HCT116 (cell line): ENCODE data around the gene TEAD1. TPM values are rescaled to one million over a fixed set of nuclear protein-coding genes. Genes with fewer than 3 reads are reported as not detected.

Experiments used
- ATAC-seq: fragments of 200-7000 bp; cut with Tn5 transposase; 2 replicates; pipeline ENCODE4 v1.9.1; 2020; ENCODE audit warnings: mild to moderate bottlenecking, moderate library complexity
- BruUV-seq: library from RNA; stranded (reverse); fragments of 400-500 nt; replicated peaks from 2 replicates; lab custom pipeline; 2021; lab: Mats Ljungman, UMichigan
- CTCF ChIA-PET: fragments of 300-600 bp; sonication (Branson Sonifier 250); formaldehyde crosslinking; loops from one replicate; lab custom pipeline; 2021; ENCODE audit warnings: antibody characterized with exemption; lab: Charles Lee
- POLR2A ChIA-PET: fragments of 300-600, 350-600 bp; sonication (Branson Sonifier 250); formaldehyde crosslinking; loops from one replicate; lab custom pipeline; 2021; ENCODE audit warnings: antibody characterized with exemption; lab: Charles Lee
- RAD21 ChIA-PET, 2 experiments: fragments of 300-600 bp; sonication (Branson Sonifier 250); formaldehyde crosslinking; loops; one replicate each; lab custom pipeline; 2023; ENCODE audit warnings: low total read pairs in 2 of 2; ENCODE audit not compliant: uncharacterized antibody in 2 of 2, unreplicated experiment in 2 of 2, low non-redundant PET in 1 of 2; lab: Charles Lee
- DNase-seq: peaks from one replicate; pipeline ENCODE4 v3.0.0-alpha.2; 2010; ENCODE audit warnings: low read depth, low spot score
- H2AFZ ChIP-seq: fragments of 200-600 bp; shearing (Covaris generic), sonication (generic); 2 replicates; pipeline ENCODE4 v1.6.1; 2017; ENCODE audit warnings: low read depth, mixed run types, mixed read lengths, antibody characterized with exemption, low read length; ENCODE audit not compliant: poor library complexity, severe bottlenecking
- H3K27ac ChIP-seq: 2 replicates; pipeline ENCODE4 v1.5.1; 2012; ENCODE audit warnings: low read depth, low read length
- H3K27me3 ChIP-seq: fragments of 200-600 bp; sonication (generic); 2 replicates; pipeline ENCODE4 v1.6.1; 2016; ENCODE audit warnings: mixed run types, low read length, mixed read lengths; ENCODE audit not compliant: insufficient read depth
- H3K36me3 ChIP-seq, 2 experiments: fragments of 200-500 bp in 1 of 2; fragments of 200-600 bp in 1 of 2; sonication (Bioruptor generic) in 1 of 2; sonication (generic) in 1 of 2; 2 replicates each; pipeline versions ENCODE4 v1.5.1 to v1.6.1; 2014 to 2016; ENCODE audit warnings: low read length in 2 of 2, inconsistent platforms in 1 of 2, mixed read lengths in 1 of 2, mixed run types in 1 of 2; ENCODE audit not compliant: insufficient read depth in 2 of 2, control insufficient read depth in 1 of 2
- H3K4me1 ChIP-seq, 2 experiments: fragments of 200-600 bp in 1 of 2; sonication (generic) in 1 of 2; 2 replicates each; pipeline versions ENCODE4 v1.5.1 to v1.6.1; 2012 to 2017; ENCODE audit warnings: low read length in 2 of 2, inconsistent platforms in 1 of 2, mild to moderate bottlenecking in 1 of 2, mixed read lengths in 1 of 2, mixed run types in 1 of 2, moderate library complexity in 1 of 2; ENCODE audit not compliant: insufficient read depth in 2 of 2, control insufficient read depth in 1 of 2
- H3K4me2 ChIP-seq: fragments of 200-600 bp; sonication (generic); 2 replicates; pipeline ENCODE4 v1.6.1; 2017; ENCODE audit warnings: mixed run types, low read length, mixed read lengths
- H3K4me3 ChIP-seq, 2 experiments: fragments of 200-600 bp in 1 of 2; sonication (generic) in 1 of 2; replicated peaks in 1 of 2; 2 replicates each; pipeline ENCODE4 v1.5.1; 2011 to 2016; ENCODE audit warnings: low read length in 2 of 2, control low read depth in 1 of 2, low read depth in 1 of 2, mild to moderate bottlenecking in 1 of 2, mixed read lengths in 1 of 2, mixed run types in 1 of 2
- H3K79me2 ChIP-seq: fragments of 200-600 bp; sonication (generic); 2 replicates; pipeline ENCODE4 v1.6.1; 2017; ENCODE audit warnings: mild to moderate bottlenecking, mixed run types, low read length, moderate library complexity, mixed read lengths; ENCODE audit not compliant: insufficient read depth
- H3K9ac ChIP-seq: fragments of 200-600 bp; sonication (generic); 2 replicates; pipeline ENCODE4 v1.6.1; 2016; ENCODE audit warnings: low read length, mixed read lengths
- H3K9me2 ChIP-seq: fragments of 200-600 bp; sonication (generic), shearing (Covaris generic); 2 replicates; pipeline ENCODE4 v1.6.1; 2017; ENCODE audit warnings: mixed run types, mild to moderate bottlenecking, moderate library complexity; ENCODE audit not compliant: insufficient read depth
- H3K9me3 ChIP-seq, 2 experiments: fragments of 200-500 bp in 1 of 2; fragments of 200-600 bp in 1 of 2; sonication (Bioruptor generic) in 1 of 2; sonication (generic) in 1 of 2; 2 replicates each; pipeline ENCODE4 v1.6.1; 2014 to 2017; ENCODE audit warnings: low read length in 2 of 2, mixed read lengths in 2 of 2, inconsistent platforms in 1 of 2, low read depth in 1 of 2, mild to moderate bottlenecking in 1 of 2, mixed run types in 1 of 2, moderate library complexity in 1 of 2; ENCODE audit not compliant: control insufficient read depth in 1 of 2, insufficient read depth in 1 of 2
- H4K20me1 ChIP-seq: fragments of 200-600 bp; sonication (generic), shearing (Covaris generic); 2 replicates; pipeline ENCODE4 v1.6.1; 2017; ENCODE audit warnings: mixed run types, mild to moderate bottlenecking, moderate library complexity; ENCODE audit not compliant: insufficient read depth
- CEBPB ChIP-seq: IDR thresholded peaks from 2 replicates; pipeline ENCODE4 v1.6.1; 2012; ENCODE audit warnings: low read depth
- EGR1 ChIP-seq: IDR thresholded peaks from 2 replicates; pipeline ENCODE4 v1.6.1; 2012; ENCODE audit warnings: low read depth
- EZH2phosphoT487 ChIP-seq: fragments of 200-600 bp; IDR thresholded peaks from 2 replicates; pipeline ENCODE4 v1.6.1; 2018; ENCODE audit warnings: antibody characterized with exemption, borderline replicate concordance
- JUND ChIP-seq: IDR thresholded peaks from 2 replicates; pipeline ENCODE4 v1.6.1; 2012
- POLR2AphosphoS5 ChIP-seq: IDR thresholded peaks from 2 replicates; pipeline ENCODE4 v1.6.1; 2011; ENCODE audit warnings: mild to moderate bottlenecking, low read depth, low read length, moderate library complexity
- RAD21 ChIP-seq: IDR thresholded peaks from 2 replicates; pipeline ENCODE4 v1.6.1; 2012; ENCODE audit warnings: low read depth, mild to moderate bottlenecking
- SIN3A ChIP-seq: IDR thresholded peaks from 2 replicates; pipeline ENCODE4 v1.6.1; 2012; ENCODE audit warnings: low read depth
- TCF7L2 ChIP-seq: IDR thresholded peaks from 2 replicates; pipeline ENCODE4 v1.7.0; 2011; ENCODE audit warnings: borderline replicate concordance, inconsistent platforms; ENCODE audit not compliant: insufficient read depth, insufficient read length; ENCODE audit errors: extremely low read depth
- YY1 ChIP-seq: IDR thresholded peaks from 2 replicates; pipeline ENCODE4 v1.6.1; 2011; ENCODE audit warnings: low read length, low read depth, moderate library complexity, mild to moderate bottlenecking; ENCODE audit not compliant: insufficient replicate concordance; ENCODE audit errors: extremely low read depth
- ZBTB33 ChIP-seq: IDR thresholded peaks from 2 replicates; pipeline ENCODE4 v1.6.1; 2011; ENCODE audit warnings: mild to moderate bottlenecking, low read length, moderate library complexity; ENCODE audit not compliant: insufficient replicate concordance; ENCODE audit errors: extremely low read depth
- ZFX ChIP-seq: fragments of 450-650 bp; IDR thresholded peaks from 2 replicates; pipeline ENCODE4 v1.6.1; 2017
- ZNF274 ChIP-seq: fragments of 200-500 bp; sonication (Bioruptor generic); IDR thresholded peaks from 2 replicates; pipeline ENCODE4 v1.6.1; 2014; ENCODE audit warnings: mild to moderate bottlenecking, low read depth, low read length, inconsistent platforms
- intact Hi-C: fragments of 100-400 bp; cut with micrococcal nuclease; formaldehyde crosslinking; loops from 2 replicates; pipeline ENCODE4 v1.10.0; 2022
- total RNA-seq: library from RNA; stranded (reverse); gene quantifications from one replicate; pipeline ENCODE4 v1.2.1, GENCODE V29; 2021; ENCODE audit not compliant: unreplicated experiment
- TF ChIP-seq, protein P1 (sequence below): IDR thresholded peaks from 2 replicates; pipeline ENCODE4 v1.6.1; 2012; ENCODE audit warnings: low read depth
- TF ChIP-seq, protein P2 (sequence below): IDR thresholded peaks from 2 replicates; pipeline ENCODE4 v1.6.1; 2012
- TF ChIP-seq, protein P3 (sequence below): IDR thresholded peaks from 2 replicates; pipeline ENCODE4 v1.6.1; 2012

The TEAD1 gene
- total RNA-seq, 1 experiment from 2014 or later, result 103 TPM

DNA sequence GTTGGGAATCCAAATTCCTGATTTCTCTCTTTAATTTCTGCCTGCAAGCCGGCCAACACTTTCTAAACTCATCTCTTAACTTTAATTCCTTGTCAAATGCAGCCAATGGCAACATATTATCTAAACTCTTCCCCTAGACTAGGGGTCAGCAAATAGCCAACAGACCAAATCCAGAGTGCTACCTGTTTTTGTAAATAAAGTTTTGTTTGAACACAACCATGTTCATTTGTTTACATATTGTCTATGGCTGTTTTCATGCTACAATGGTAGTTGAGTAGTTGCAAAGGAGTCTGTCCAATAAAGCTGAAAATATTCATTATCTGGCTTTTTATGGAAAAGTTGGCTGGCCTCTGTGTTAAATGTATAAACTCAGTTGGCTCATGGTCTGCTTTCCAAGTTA lies 297.7 kb downstream of the TEAD1 start (continued):
- TF ChIP-seq, protein P1, sequence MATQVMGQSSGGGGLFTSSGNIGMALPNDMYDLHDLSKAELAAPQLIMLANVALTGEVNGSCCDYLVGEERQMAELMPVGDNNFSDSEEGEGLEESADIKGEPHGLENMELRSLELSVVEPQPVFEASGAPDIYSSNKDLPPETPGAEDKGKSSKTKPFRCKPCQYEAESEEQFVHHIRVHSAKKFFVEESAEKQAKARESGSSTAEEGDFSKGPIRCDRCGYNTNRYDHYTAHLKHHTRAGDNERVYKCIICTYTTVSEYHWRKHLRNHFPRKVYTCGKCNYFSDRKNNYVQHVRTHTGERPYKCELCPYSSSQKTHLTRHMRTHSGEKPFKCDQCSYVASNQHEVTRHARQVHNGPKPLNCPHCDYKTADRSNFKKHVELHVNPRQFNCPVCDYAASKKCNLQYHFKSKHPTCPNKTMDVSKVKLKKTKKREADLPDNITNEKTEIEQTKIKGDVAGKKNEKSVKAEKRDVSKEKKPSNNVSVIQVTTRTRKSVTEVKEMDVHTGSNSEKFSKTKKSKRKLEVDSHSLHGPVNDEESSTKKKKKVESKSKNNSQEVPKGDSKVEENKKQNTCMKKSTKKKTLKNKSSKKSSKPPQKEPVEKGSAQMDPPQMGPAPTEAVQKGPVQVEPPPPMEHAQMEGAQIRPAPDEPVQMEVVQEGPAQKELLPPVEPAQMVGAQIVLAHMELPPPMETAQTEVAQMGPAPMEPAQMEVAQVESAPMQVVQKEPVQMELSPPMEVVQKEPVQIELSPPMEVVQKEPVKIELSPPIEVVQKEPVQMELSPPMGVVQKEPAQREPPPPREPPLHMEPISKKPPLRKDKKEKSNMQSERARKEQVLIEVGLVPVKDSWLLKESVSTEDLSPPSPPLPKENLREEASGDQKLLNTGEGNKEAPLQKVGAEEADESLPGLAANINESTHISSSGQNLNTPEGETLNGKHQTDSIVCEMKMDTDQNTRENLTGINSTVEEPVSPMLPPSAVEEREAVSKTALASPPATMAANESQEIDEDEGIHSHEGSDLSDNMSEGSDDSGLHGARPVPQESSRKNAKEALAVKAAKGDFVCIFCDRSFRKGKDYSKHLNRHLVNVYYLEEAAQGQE, result no peak
- no peak for TF ChIP-seq ZFX
- TF ChIP-seq EGR1, result no peak
- TF ChIP-seq, all 23 proteins: peak for 0

DNA sequence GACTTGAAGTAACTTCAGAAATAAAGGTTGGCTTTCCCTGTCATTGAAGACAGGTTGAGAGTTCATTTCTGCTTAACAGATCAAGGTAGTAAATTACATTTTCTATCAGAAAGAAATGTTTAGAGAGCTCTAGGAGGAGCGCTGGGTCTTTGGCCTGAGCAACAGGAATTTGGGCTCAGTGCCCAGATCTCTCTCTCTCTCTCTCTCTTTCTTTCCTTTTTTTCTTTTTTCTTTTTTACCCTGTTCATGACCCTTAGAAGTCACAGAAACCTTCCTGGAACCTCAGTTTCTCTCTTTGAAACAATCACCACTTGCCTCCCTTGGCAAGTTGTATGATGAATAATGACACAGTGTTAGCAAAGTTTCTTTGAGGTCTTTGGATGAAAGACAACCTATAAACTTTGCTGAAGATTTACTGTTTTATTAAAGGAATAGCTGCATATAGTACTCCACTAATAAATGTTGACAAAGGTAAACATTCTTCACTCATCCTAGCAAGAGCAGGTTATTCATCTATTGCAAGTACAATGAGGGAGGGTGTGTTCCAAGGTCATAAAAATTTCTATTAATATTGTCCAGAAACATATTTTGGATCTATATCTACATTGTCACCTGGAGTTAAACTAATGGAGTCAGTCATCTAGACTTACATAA lies 299.4 kb downstream of the TEAD1 start:
- H3K9me2 ChIP-seq, result no peaks in the 10 kb centered on the region
- DNase-seq (no peak), ATAC-seq (no peak)
- no TSS peak for BruUV-seq
- H3K36me3 ChIP-seq, result no peaks in the 10 kb centered on the region
- no peak for TF ChIP-seq CEBPB
- no peak for TF ChIP-seq EGR1
- TF ChIP-seq TCF7L2, result no peak
- TF ChIP-seq, protein P2, sequence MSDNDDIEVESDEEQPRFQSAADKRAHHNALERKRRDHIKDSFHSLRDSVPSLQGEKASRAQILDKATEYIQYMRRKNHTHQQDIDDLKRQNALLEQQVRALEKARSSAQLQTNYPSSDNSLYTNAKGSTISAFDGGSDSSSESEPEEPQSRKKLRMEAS, result no peak
- no peak for TF ChIP-seq ZNF274
- no peak for TF ChIP-seq RAD21
- no peak for TF ChIP-seq EZH2phosphoT487
- TF ChIP-seq YY1, result no peak
- TF ChIP-seq, protein P3, sequence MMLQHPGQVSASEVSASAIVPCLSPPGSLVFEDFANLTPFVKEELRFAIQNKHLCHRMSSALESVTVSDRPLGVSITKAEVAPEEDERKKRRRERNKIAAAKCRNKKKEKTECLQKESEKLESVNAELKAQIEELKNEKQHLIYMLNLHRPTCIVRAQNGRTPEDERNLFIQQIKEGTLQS, result no peak
- TF ChIP-seq ZBTB33, result no peak
- no peak for TF ChIP-seq SIN3A
- TF ChIP-seq POLR2AphosphoS5, result no peak
- TF ChIP-seq JUND, result no peak
- ChIA-PET RAD21 (no interaction called here), POLR2A (no interaction called here), CTCF (interaction anchor here (3.7 kb wide), 1 partner anchor 10 kb away, joined by 28 read pairs; no protein-coding TSS in a partner anchor)
- no peak overlapping the region for H3K4me3 ChIP-seq
- no peak overlapping the region for H2AFZ ChIP-seq
- H3K27ac ChIP-seq, result no peak overlapping the region
- no peaks in the 10 kb centered on the region for H4K20me1 ChIP-seq
- H3K4me2 ChIP-seq, result no peak overlapping the region
- peaks cover 0 to 1% of the 10 kb centered on the region in 2 experiments; a peak in 1 of 4 replicates for H3K4me1 ChIP-seq
- no peaks in the 10 kb centered on the region for H3K9me3 ChIP-seq
- no peaks in the 10 kb centered on the region for H3K27me3 ChIP-seq
- H3K79me2 ChIP-seq, result no peaks in the 10 kb centered on the region
- H3K9ac ChIP-seq, result no peak overlapping the region
- intact Hi-C loops, result no loop called here
